ENCODE results near the gene COQ8B. TPM values are rescaled to one million over a fixed set of nuclear protein-coding genes. Genes with fewer than 3 reads are reported as not detected.

Gene COQ8B
- total RNA-seq, 1 donor from 2014 or later: 26.0 TPM

DNA sequence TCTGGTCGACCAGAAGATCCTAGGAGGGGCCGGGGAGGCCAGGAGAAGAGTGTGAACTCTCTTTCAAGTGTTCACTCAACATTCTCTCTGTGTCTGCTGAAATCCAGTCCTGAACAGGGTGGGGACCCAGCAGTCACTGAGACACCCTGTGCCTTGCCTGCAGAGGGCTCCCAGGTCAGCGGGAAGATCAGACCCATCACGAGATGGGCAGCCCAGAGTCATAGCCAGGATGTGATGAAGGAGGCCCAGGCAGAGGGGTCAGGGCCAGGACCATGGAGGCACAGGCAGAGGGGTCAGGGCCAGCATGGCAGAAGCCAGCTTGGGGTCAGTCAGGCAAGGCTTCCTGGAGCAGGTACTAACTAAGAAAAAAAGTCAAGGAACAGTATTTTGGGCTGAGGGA lies 35.6 kb downstream of the COQ8B start:
- no peaks in the 10 kb centered on the region for H3K9me3 Mint-ChIP-seq (ENCODE audit: unreplicated experiment)
- H3K36me3 ChIP-seq (ENCODE audit: insufficient read depth, low read length): peaks cover 36% of the 10 kb centered on the region
- no peak for FAIRE-seq
- H4K20me1 ChIP-seq (ENCODE audit: insufficient read depth, low read length): peaks cover 38% of the 10 kb centered on the region
- H3K9me3 ChIP-seq (ENCODE audit: insufficient read depth, low read depth, low read length): no peaks in the 10 kb centered on the region
- H3K4me3 ChIP-seq (ENCODE audit: insufficient read depth, low read depth, low read length): no peak overlapping the region
- peaks cover 38% of the 10 kb centered on the region for H3K36me3 Mint-ChIP-seq (ENCODE audit: low read depth, unreplicated experiment)
- no peak overlapping the region for H3K9ac ChIP-seq (ENCODE audit: low read length)
- no peak overlapping the region for H3K27ac ChIP-seq (ENCODE audit: low read depth, low read length)
- H3K79me2 ChIP-seq (ENCODE audit: insufficient read depth, low read length): peaks cover 6% of the 10 kb centered on the region
- H2AFZ ChIP-seq (ENCODE audit: low read depth, low read length): no peak overlapping the region
- no peak overlapping the region for H3K4me2 ChIP-seq (ENCODE audit: low read length)
- H3K4me1 ChIP-seq (ENCODE audit: insufficient read depth, low read length): no peaks in the 10 kb centered on the region
- DNase-seq (ENCODE audit: low read depth): no peak
- no peaks in the 10 kb centered on the region for H3K4me1 Mint-ChIP-seq (ENCODE audit: low read depth, unreplicated experiment)
- no peak overlapping the region for H3K4me3 Mint-ChIP-seq (ENCODE audit: unreplicated experiment)
- no peak for TF ChIP-seq EZH2 (IDR thresholded peaks at IDR 0.05; ENCODE audit: insufficient read depth, low read length)
- TF ChIP-seq, protein P1, sequence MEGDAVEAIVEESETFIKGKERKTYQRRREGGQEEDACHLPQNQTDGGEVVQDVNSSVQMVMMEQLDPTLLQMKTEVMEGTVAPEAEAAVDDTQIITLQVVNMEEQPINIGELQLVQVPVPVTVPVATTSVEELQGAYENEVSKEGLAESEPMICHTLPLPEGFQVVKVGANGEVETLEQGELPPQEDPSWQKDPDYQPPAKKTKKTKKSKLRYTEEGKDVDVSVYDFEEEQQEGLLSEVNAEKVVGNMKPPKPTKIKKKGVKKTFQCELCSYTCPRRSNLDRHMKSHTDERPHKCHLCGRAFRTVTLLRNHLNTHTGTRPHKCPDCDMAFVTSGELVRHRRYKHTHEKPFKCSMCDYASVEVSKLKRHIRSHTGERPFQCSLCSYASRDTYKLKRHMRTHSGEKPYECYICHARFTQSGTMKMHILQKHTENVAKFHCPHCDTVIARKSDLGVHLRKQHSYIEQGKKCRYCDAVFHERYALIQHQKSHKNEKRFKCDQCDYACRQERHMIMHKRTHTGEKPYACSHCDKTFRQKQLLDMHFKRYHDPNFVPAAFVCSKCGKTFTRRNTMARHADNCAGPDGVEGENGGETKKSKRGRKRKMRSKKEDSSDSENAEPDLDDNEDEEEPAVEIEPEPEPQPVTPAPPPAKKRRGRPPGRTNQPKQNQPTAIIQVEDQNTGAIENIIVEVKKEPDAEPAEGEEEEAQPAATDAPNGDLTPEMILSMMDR (IDR thresholded peaks at IDR 0.05; ENCODE audit: insufficient read depth, low read depth, low read length): no peak
- H3K27me3 Mint-ChIP-seq (ENCODE audit: low read depth, unreplicated experiment): no peaks in the 10 kb centered on the region
- no peaks in the 10 kb centered on the region for H3K27me3 ChIP-seq (ENCODE audit: insufficient read depth, low read length)
- H3K27ac Mint-ChIP-seq (ENCODE audit: unreplicated experiment): no peak overlapping the region

DNA sequence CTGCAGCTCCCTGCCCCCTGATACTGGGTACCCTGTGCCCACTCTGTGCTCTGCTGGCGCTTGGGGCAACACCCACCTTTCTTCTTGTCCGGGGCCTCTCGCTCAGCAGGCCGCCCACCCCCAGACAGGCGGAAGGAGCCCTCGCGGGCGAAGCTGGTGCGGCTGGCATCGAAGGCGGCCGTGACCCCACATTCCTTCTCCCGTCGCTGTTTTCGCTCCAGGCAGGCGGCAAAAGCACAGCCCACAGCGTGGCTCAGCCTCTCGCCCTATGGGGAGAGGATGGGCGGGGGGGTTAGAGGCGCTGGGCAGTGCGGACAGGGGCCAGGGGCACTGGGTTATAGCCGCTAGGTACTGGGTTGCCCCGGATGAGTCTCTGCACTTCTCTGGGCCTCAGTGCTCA lies 39.5 kb downstream of the COQ8B start:
- no peak overlapping the region for H3K4me3 Mint-ChIP-seq (ENCODE audit: unreplicated experiment)
- Histone ChIP-seq H3K36me3 (ENCODE audit: insufficient read depth, low read length) (peaks cover 47% of the 10 kb centered on the region), H2AFZ (ENCODE audit: low read depth, low read length) (no peak overlapping the region), H3K9me3 (ENCODE audit: insufficient read depth, low read depth, low read length) (no peaks in the 10 kb centered on the region), H3K79me2 (ENCODE audit: insufficient read depth, low read length) (no peaks in the 10 kb centered on the region), H3K4me3 (ENCODE audit: insufficient read depth, low read depth, low read length) (no peak overlapping the region), H3K27ac (ENCODE audit: low read depth, low read length) (no peak overlapping the region), H3K4me1 (ENCODE audit: insufficient read depth, low read length) (no peaks in the 10 kb centered on the region), H4K20me1 (ENCODE audit: insufficient read depth, low read length) (peaks cover 40% of the 10 kb centered on the region), H3K27me3 (ENCODE audit: insufficient read depth, low read length) (no peaks in the 10 kb centered on the region), H3K4me2 (ENCODE audit: low read length) (no peak overlapping the region), H3K9ac (ENCODE audit: low read length) (no peak overlapping the region)
- no peak for DNase-seq (ENCODE audit: low read depth)
- no peaks in the 10 kb centered on the region for H3K27me3 Mint-ChIP-seq (ENCODE audit: low read depth, unreplicated experiment)
- no peaks in the 10 kb centered on the region for H3K4me1 Mint-ChIP-seq (ENCODE audit: low read depth, unreplicated experiment)
- no peak overlapping the region for H3K27ac Mint-ChIP-seq (ENCODE audit: unreplicated experiment)
- TF ChIP-seq, protein P1 (IDR thresholded peaks at IDR 0.05; ENCODE audit: insufficient read depth, low read depth, low read length): no peak
- no peak for TF ChIP-seq EZH2 (IDR thresholded peaks at IDR 0.05; ENCODE audit: insufficient read depth, low read length)
- peaks cover 19% of the 10 kb centered on the region for H3K36me3 Mint-ChIP-seq (ENCODE audit: low read depth, unreplicated experiment)
- no peak for FAIRE-seq
- no peaks in the 10 kb centered on the region for H3K9me3 Mint-ChIP-seq (ENCODE audit: unreplicated experiment)

DNA sequence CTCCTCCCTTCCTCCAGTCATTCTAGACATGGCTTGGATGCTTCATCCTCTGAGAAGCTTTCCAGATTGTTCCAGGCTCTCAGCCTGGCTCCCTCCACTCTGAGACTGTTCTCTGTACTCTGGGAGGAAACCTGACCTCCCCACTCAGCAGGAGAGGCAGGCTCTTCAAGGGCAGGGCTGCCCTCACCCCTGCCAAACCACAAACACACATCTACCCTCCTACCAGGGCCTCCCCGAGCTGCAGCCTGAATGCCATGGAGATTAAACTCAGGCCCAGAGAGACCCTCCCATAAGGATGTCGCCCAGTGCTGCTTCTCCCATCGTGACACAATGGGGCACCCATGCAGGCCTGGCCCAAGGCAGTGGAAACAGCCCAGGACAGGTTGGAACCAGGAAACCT lies 42.4 kb downstream of the COQ8B start:
- no peaks in the 10 kb centered on the region for H3K4me1 Mint-ChIP-seq (ENCODE audit: low read depth, unreplicated experiment)
- no peak overlapping the region for H3K27ac Mint-ChIP-seq (ENCODE audit: unreplicated experiment)
- peaks cover 62% of the 10 kb centered on the region for H3K36me3 ChIP-seq (ENCODE audit: insufficient read depth, low read length)
- H3K27me3 ChIP-seq (ENCODE audit: insufficient read depth, low read length): no peaks in the 10 kb centered on the region
- no peak overlapping the region for H3K4me3 ChIP-seq (ENCODE audit: insufficient read depth, low read depth, low read length)
- H3K4me1 ChIP-seq (ENCODE audit: insufficient read depth, low read length): no peaks in the 10 kb centered on the region
- no peak overlapping the region for H3K27ac ChIP-seq (ENCODE audit: low read depth, low read length)
- H3K9me3 Mint-ChIP-seq (ENCODE audit: unreplicated experiment): peaks cover 2% of the 10 kb centered on the region
- H3K9ac ChIP-seq (ENCODE audit: low read length): no peak overlapping the region
- no peak overlapping the region for H3K4me2 ChIP-seq (ENCODE audit: low read length)
- H3K36me3 Mint-ChIP-seq (ENCODE audit: low read depth, unreplicated experiment): peaks cover 26% of the 10 kb centered on the region
- TF ChIP-seq EZH2 (IDR thresholded peaks at IDR 0.05; ENCODE audit: insufficient read depth, low read length): no peak
- TF ChIP-seq, protein P1 (IDR thresholded peaks at IDR 0.05; ENCODE audit: insufficient read depth, low read depth, low read length): no peak
- FAIRE-seq: no peak
- H3K27me3 Mint-ChIP-seq (ENCODE audit: low read depth, unreplicated experiment): no peaks in the 10 kb centered on the region
- H3K79me2 ChIP-seq (ENCODE audit: insufficient read depth, low read length): no peaks in the 10 kb centered on the region
- no peak overlapping the region for H2AFZ ChIP-seq (ENCODE audit: low read depth, low read length)
- H3K4me3 Mint-ChIP-seq (ENCODE audit: unreplicated experiment): peak overlapping the region; percentile 8
- peaks cover 4% of the 10 kb centered on the region for H3K9me3 ChIP-seq (ENCODE audit: insufficient read depth, low read depth, low read length)
- no peak for DNase-seq (ENCODE audit: low read depth)
- peaks cover 55% of the 10 kb centered on the region for H4K20me1 ChIP-seq (ENCODE audit: insufficient read depth, low read length)

Measured in astrocyte (in vitro differentiated cells and primary cell).